HAP-1 (cell line): ENCODE results near the gene CSNK2A1.
"Not testable (repeated sequence)": the region's sequence is repeated elsewhere in the genome, so short reads cannot be mapped to it uniquely, and the experiment has no call there.

Experiments used
- DNase-seq, 2 experiments: peaks; one replicate each; pipeline ENCODE4 v3.0.0-alpha.2; 2016 to 2020; ENCODE audit warnings: low spot score in 2 of 2
- H3K27me3 ChIP-seq: fragments of 250-450 bp; sonication (Bioruptor Pico); 2 replicates; pipeline ENCODE4 v1.5.1; 2020; ENCODE audit warnings: low read depth, mild to moderate bottlenecking, moderate library complexity
- H3K36me3 ChIP-seq: fragments of 250-450 bp; sonication (Bioruptor Pico); replicated peaks from 2 replicates; pipeline ENCODE4 v1.5.1; 2020; ENCODE audit warnings: mild to moderate bottlenecking
- H3K4me1 ChIP-seq: fragments of 250-450 bp; sonication (Bioruptor Pico); 2 replicates; pipeline ENCODE4 v1.5.1; 2020; ENCODE audit warnings: mild to moderate bottlenecking
- H3K4me3 ChIP-seq: fragments of 250-450 bp; sonication (Bioruptor Pico); 2 replicates; pipeline ENCODE4 v1.5.1; 2020; ENCODE audit warnings: mild to moderate bottlenecking, moderate library complexity
- H3K9me3 ChIP-seq: fragments of 250-450 bp; sonication (Bioruptor Pico); 2 replicates; pipeline ENCODE4 v1.5.1; 2020; ENCODE audit warnings: mild to moderate bottlenecking, moderate library complexity
- in situ Hi-C: fragments of 300-500 bp; cut with MboI; formaldehyde crosslinking; loops from 3 replicates; pipeline ENCODE4 v1.14.3; 2020; ENCODE audit warnings: low sequenced_read_pairs, inconsistent platforms, mixed read lengths

CSNK2A1 gene

DNA sequence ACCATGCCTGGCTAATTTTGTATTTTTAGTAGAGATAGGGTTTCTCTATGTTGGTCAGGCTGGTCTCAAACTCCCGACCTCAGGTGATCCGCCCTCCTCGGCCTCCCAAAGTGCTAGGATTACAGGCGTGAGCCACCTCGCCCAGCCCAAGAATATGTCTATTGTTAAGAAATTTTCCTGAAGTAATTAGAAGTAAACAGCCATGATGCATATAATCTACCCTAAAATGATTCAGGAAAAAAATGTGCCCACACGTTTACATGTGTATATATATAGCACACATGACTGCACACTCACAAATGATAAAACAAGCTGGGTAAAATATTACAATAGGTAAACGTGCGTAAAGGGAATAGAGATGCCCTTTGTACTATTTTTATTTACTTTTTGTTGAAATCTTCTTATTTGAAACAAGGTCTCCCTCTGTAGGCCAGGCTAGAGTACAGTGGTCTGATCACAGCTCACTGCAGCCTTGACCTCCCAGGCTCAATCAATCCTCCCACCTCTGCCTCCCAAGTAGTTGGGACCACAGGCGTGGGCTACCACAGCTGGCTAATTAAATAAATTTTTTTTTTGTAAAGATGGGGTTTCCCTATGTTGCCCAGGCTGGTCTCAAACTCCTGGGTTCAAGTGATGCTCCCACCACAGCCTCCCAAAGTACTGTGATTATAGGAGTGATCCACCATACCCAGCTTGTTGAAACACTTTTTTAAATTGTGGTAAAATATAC is 33.1 kb downstream of the CSNK2A1 start:
- peaks cover 32% of the 10 kb centered on the region for H3K36me3 ChIP-seq
- DNase-seq, H3K9me3 ChIP-seq, H3K27me3 ChIP-seq, in situ Hi-C loops, H3K4me1 ChIP-seq, H3K4me3 ChIP-seq: not testable (repeated sequence)

DNA sequence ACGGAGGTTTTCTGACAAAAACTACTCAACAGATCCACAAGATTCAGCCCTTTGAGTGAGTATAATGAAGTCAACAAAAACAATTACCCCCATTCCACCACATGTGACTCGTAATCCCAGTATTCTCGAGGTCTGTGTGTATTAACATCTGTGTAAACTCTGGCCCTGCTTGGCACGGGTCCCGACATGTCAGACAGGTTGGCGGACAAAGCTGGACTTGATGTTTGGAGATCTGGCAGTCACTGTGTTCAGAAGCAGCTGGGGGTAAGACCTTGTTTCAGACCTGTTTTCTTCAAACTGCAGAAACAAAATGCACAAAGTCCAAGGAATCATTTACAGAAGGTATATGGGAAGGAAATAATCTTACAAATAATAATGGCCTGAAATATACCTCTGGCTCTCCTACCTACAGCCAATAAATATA is 35.2 kb downstream of the CSNK2A1 start:
- DNase-seq, H3K9me3 ChIP-seq, H3K27me3 ChIP-seq, in situ Hi-C loops, H3K4me1 ChIP-seq, H3K4me3 ChIP-seq: not testable (repeated sequence)
- H3K36me3 ChIP-seq = peaks cover 47% of the 10 kb centered on the region

DNA sequence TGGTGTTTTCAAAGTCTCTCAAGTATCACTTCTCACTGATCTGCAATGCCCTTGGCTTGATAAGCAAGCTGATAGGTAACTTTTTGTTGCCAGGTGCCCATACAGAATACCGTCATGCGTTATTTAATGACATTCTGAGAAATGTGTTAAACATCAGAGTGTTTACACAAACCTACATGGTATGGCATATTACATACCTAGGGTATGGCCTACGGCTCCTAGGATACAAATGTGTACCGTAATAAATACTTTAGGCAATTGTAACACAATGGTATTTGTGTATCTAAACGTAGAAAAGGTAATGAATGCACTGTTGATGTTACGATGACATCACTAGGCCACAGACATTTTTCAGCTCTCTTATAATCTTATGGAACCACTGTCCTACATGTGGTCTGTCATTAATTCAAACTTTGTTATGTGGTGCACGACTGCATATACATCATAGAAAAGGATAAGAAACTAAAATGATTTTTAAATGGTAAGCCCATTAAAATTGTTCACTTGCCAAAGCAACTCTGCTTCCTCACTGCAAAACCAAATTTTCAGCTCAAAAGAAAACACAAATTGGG is 35.7 kb downstream of the CSNK2A1 start:
- DNase-seq = no peak
- in situ Hi-C loops = no loop called here
- no peak overlapping the region for H3K4me3 ChIP-seq
- H3K27me3 ChIP-seq = no peaks in the 10 kb centered on the region
- H3K9me3 ChIP-seq = no peaks in the 10 kb centered on the region
- H3K4me1 ChIP-seq = no peaks in the 10 kb centered on the region
- H3K36me3 ChIP-seq = peaks cover 52% of the 10 kb centered on the region

DNA sequence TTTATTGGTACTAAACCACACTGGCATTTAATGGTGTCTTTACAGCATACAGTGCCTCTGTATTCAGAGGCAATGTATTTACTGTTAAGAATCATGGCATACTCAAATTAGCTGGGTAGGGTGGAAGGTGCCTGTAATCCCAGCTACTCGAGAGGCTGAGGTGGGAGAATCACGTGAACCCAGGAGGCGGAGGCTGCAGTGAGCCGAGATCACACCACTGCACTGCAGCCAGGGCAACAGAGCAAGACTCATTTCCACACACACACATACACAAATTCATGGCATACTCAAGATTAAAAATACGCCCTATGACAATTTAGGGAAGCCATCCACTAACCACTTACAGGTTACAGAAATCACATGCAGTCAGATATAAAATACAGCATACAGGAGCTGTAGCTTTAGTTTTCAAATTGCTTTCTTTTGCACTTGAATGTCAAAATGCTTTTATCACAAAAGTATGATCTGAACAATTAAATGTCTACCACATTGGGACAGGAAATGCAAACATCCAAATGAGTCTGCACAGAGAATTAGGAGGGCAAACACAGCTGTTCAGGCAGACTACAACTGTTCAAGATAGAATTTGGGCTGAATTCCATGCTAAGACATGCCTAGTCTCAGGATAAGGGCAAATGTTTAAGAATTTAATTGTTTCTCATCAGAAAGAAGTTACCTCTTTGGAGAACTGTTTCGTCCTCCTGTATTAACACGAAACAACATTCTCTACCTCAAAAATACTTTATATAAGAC is 36.4 kb downstream of the CSNK2A1 start:
- peaks cover 59% of the 10 kb centered on the region for H3K36me3 ChIP-seq
- H3K4me3 ChIP-seq = no peak overlapping the region
- in situ Hi-C loops = no loop called here
- no peaks in the 10 kb centered on the region for H3K9me3 ChIP-seq
- no peak for DNase-seq
- no peaks in the 10 kb centered on the region for H3K27me3 ChIP-seq
- H3K4me1 ChIP-seq = no peaks in the 10 kb centered on the region

DNA sequence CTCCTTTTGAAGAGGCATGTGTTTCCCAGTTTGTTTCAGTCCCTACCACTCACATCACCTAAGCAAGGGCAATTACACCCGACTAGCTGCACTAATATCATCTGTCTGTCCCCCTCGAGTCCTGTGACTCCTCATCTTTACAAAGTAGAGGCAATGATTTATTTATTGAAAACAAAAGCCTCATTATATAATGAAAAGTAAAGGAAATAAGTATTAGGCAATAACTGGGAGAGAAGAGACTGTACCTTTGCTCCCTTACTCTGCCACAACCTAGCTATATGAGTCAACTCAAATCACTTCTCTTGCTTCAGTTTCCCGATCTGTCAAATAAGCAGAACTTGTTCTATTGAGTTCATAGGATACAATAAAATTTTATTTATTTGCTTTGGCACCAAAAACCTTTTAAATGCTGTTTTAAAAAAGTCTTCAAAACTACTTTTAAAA is 38.9 kb downstream of the CSNK2A1 start:
- Histone ChIP-seq H3K4me3 (no peak overlapping the region), H3K36me3 (peaks cover 74% of the 10 kb centered on the region), H3K4me1 (no peaks in the 10 kb centered on the region), H3K27me3 (no peaks in the 10 kb centered on the region), H3K9me3 (no peaks in the 10 kb centered on the region)
- in situ Hi-C loops = no loop called here
- no peak for DNase-seq

DNA sequence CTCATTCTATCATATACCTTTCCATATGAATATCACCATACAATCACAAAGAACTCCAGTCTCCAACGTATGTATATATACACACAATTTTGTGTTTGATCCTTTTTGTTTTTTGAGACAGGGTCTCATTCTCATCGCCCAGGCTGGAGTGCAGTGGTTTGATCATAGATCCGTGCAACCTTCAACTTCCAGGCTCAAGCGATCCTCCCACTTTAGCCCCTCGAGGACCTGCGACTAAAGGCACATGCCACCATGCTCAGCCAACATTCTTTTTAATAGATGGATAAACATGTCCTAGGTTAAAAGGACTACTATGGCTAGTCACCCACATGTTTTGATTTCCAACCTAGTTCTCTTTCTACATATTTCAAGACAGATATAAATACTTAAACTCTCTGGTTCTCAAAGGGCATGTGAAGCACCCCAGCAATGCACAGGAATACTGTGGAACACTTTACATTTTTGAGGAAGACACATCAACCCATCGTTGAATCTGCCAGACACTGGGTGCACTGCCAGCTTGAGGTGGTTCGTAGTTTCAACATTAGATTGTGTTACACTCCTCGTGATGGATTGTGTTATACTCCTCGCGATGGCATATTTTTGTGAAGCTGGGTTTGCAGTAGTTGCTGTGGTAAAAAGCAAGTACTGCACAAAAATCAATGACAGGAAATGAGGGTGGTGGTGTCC is 40.4 kb downstream of the CSNK2A1 start:
- in situ Hi-C loops = no loop called here
- Histone ChIP-seq H3K27me3 (no peaks in the 10 kb centered on the region), H3K9me3 (no peaks in the 10 kb centered on the region), H3K4me1 (no peaks in the 10 kb centered on the region), H3K36me3 (peaks cover 80% of the 10 kb centered on the region), H3K4me3 (no peak overlapping the region)
- no peak for DNase-seq

DNA sequence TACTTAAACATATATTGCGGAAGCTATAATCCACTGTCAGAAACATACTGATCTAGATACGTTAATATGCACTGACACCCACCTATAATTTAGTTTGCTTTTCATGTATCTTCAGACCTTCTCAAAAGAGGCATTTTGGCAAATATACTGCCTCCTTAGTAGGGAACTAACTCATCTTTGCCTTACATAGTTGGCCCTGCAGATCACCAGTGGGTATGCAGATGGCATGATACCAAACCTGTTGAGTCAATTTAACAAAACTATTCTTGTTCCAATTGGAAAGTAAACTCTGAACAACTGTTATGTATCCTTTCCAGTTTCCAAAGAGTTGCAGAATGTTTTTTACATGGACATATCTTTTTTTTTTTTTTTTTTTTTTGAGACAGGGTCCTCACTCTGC is 45.6 kb downstream of the CSNK2A1 start:
- no peak for DNase-seq
- no peaks in the 10 kb centered on the region for H3K4me1 ChIP-seq
- H3K27me3 ChIP-seq = no peaks in the 10 kb centered on the region
- in situ Hi-C loops = no loop called here
- no peaks in the 10 kb centered on the region for H3K9me3 ChIP-seq
- H3K36me3 ChIP-seq = peaks cover 81% of the 10 kb centered on the region
- no peak overlapping the region for H3K4me3 ChIP-seq

DNA sequence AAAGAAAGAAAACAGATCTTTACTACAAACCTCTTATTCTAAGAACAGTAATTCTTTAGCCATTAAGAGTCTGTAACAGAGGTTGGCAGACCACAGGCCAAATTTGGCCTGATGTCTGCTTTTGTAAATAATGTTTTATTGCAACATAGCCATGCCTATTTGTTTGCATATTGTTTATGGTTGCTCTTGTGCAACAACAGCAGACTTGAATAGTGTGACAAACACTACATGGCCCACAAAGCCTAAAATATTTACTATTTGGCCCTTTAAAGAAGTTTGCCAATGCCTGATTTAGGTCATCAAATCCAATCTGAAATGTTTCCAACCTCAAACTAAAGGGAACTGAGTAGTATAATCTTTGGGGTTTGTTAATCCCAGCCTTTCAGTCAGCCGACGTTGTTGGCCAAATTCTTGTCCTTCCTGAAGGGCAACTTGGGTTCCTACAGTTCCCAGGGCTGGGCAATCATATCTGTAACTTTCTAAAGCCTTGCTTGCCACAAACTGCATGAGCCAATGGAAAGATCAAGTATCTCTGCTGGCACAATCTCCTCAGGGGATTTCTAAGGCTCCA is 47.4 kb downstream of the CSNK2A1 start:
- H3K27me3 ChIP-seq = no peaks in the 10 kb centered on the region
- in situ Hi-C loops = no loop called here
- peaks cover 80% of the 10 kb centered on the region for H3K36me3 ChIP-seq
- H3K4me1 ChIP-seq = no peaks in the 10 kb centered on the region
- DNase-seq = no peak
- H3K9me3 ChIP-seq = no peaks in the 10 kb centered on the region
- H3K4me3 ChIP-seq = no peak overlapping the region

DNA sequence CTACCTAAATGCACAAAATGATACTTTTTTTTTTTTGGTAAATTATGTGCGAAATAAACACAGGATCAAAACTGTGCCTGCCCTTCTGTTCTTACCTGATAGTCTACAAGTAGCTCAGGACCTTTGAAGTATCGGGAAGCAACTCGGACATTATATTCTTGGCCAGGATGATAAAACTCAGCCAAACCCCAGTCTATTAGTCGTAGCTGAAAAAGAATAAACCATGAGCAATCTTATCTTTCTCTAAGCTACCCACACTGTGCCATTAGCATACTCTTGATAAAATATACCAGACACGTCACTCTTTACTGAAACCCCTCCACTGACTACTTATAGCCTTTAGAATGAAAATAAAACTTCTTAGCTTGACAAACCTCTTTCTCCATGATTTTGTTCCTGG is 51.4 kb downstream of the CSNK2A1 start:
- in situ Hi-C loops = no loop called here
- H3K36me3 ChIP-seq = peaks cover 82% of the 10 kb centered on the region

DNA sequence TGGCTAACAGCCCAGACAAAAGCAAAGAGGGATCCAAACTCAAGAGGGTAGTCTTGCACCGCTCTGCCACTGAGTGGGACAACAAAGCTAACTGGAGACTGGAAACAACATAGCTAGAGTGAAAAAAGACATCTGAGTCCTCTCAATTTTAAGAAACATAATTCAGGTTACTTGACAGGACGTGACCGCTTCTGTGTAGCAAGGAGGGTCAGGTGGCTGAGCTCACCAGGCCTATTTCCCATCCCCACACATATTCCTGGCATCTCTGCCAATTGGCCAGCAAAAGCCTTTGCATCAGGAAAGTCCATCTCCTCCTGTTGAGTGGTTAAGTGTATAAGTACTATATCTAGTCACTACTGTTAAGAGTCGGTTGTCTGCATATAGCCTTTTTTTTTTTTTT is 55.9 kb downstream of the CSNK2A1 start:
- Histone ChIP-seq H3K4me3 (no peak overlapping the region), H3K9me3 (no peaks in the 10 kb centered on the region), H3K27me3 (no peaks in the 10 kb centered on the region), H3K4me1 (no peaks in the 10 kb centered on the region), H3K36me3 (peaks cover 85% of the 10 kb centered on the region)
- in situ Hi-C loops = no loop called here
- no peak for DNase-seq

More for the DNA sequence above, 51.4 kb downstream of the CSNK2A1 start:
- DNase-seq = no peak
- no peaks in the 10 kb centered on the region for H3K9me3 ChIP-seq
- H3K4me1 ChIP-seq = no peaks in the 10 kb centered on the region
- no peak overlapping the region for H3K4me3 ChIP-seq
- no peaks in the 10 kb centered on the region for H3K27me3 ChIP-seq

DNA sequence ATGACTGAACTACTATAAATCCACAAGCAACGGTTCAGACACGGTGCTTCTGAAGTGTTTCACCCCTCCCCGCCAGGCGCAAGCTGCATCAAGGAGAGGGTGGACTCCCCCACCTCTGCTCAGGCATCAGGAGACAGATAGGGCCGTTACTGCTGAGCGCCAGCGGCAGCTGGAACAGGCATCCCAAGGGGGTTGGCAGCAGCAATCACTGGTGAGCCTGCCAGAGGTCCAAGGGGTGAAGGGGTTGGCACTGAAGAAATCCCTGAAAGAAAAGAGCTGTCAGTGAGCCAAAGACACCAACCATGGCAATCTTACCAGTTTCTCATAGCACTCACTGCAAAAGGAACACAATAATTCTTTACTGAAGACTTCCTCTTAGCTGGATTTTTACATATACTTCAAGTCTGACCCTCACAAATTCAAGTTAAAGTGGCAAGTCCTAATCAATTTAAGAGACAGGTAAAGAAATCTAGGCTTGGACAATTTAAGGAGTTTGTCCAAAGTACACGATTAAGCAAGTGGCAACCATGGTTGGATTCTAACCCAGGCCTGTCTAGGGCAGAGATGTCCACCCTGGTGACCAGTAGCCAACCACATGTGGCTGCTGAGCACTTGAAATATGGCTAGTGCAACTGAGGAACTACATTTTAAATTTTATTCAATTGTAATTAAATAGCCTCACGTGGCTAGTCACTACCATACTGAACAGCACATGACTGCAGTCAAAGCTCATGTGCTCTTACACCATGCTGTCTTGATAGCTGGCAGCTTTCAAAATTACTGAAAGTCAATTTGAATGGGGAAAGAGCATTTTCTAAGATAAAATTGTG is 59.6 kb downstream of the CSNK2A1 start:
- Histone ChIP-seq H3K4me3 (no peak overlapping the region), H3K9me3 (no peaks in the 10 kb centered on the region), H3K27me3 (no peaks in the 10 kb centered on the region), H3K4me1 (no peaks in the 10 kb centered on the region), H3K36me3 (peaks cover 74% of the 10 kb centered on the region)
- in situ Hi-C loops = no loop called here
- DNase-seq = no peak

DNA sequence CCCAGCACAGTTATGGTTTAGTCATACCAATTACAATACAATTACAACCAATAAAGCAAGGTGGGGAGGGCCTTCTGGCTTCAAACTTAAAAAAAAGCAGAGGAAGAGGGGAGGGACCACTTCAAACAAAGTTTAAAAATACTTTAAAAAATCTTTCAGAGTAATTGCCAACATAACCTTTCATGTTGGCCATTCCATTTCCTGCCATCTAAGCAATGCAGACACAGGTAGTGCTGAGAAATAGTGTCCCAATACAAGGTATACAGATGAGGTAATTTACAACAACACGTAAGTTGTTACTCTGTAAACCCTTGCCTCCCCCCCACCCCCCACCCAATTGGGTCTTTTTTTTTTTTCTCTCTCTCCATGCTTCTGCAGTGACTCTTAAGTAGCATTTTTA is 62.4 kb downstream of the CSNK2A1 start:
- H3K9me3 ChIP-seq = no peaks in the 10 kb centered on the region
- H3K27me3 ChIP-seq = no peaks in the 10 kb centered on the region
- H3K4me1 ChIP-seq = no peaks in the 10 kb centered on the region
- no peak for DNase-seq
- in situ Hi-C loops = no loop called here
- peaks cover 61% of the 10 kb centered on the region for H3K36me3 ChIP-seq
- no peak overlapping the region for H3K4me3 ChIP-seq

DNA sequence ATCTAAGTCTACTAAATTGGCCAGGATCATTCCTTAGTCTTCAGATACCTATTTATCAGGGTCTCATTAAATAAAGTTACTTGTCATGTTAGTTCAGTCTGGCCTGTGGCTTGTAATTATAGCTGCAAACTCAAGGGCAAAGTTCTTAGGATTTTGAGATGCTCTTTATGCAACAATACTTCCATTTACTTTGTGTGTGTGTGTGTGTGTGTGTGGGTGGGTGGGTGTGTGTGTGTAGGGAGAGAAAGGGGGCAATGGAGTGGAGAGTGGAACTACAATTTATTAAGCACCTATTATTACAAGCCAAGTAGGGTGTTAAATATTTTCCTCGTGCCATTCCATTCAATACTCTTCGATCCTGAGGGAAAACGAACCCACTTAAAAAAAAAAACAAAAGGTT is 63.5 kb downstream of the CSNK2A1 start:
- DNase-seq = no peak

More for the DNA sequence above, 63.5 kb downstream of the CSNK2A1 start:
- Histone ChIP-seq H3K9me3 (no peaks in the 10 kb centered on the region), H3K36me3 (peaks cover 50% of the 10 kb centered on the region), H3K4me3 (no peak overlapping the region), H3K4me1 (no peaks in the 10 kb centered on the region), H3K27me3 (no peaks in the 10 kb centered on the region)
- in situ Hi-C loops = no loop called here
